GM18511 (cell line): ENCODE measurements around the gene UPK3A.
A peak's percentile ranks its signal among the peaks of the same experiment; 100 is the strongest.
"Not testable (repeated sequence)": the region's sequence is repeated elsewhere in the genome, so short reads cannot be mapped to it uniquely, and the experiment has no call there.

Experiments used
- ATAC-seq: cut with Tn5 transposase; IDR thresholded peaks from one replicate; pipeline ENCODE4 v1.9.1; 2021; ENCODE audit warnings: mild to moderate bottlenecking, moderate library complexity; ENCODE audit not compliant: unreplicated experiment

The UPK3A gene

DNA sequence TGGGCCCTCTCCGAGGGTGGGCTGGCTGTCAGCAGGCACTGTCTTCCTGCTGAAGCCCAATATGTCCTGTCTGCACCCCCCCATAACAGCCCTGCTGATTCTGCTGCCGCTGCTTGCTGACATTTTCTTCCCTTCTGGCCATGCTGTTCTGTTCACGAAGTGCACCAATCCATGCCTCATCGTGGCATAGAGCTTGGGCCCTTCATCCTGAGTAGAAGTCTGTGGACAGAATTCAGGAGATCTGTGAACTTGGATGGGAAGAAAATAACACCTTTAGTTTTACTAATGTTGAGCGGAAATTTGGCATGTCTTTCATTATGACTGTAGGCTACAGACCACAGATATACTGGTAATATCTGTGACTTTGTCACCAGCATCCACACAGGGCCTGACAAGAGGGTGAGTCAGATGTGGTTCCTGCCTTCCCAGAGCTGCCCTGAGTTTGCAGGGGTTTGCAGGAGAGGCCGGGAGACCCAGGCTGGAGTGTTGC lies 29.9 kb upstream of the UPK3A start:
- no peak for ATAC-seq

DNA sequence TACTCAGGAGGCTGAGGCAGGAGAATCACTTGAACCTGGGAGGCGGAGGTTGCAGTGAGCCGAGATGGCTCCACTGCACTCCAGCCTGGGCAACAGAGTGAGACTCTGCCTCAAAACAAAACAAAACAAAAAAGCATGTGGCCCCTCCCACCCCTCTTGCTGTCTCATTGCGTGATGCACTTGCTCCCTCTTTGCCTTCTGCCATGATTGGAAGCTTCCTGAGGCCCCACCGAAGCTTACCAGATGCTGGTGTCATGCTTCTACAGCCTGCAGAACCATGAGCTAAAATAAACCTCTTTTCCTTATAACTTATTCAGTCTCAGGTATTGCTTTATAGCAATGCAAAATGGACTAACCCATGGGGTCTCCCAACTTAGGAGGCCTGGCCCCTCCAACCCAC lies 26.8 kb upstream of the UPK3A start:
- not testable (repeated sequence) for ATAC-seq

DNA sequence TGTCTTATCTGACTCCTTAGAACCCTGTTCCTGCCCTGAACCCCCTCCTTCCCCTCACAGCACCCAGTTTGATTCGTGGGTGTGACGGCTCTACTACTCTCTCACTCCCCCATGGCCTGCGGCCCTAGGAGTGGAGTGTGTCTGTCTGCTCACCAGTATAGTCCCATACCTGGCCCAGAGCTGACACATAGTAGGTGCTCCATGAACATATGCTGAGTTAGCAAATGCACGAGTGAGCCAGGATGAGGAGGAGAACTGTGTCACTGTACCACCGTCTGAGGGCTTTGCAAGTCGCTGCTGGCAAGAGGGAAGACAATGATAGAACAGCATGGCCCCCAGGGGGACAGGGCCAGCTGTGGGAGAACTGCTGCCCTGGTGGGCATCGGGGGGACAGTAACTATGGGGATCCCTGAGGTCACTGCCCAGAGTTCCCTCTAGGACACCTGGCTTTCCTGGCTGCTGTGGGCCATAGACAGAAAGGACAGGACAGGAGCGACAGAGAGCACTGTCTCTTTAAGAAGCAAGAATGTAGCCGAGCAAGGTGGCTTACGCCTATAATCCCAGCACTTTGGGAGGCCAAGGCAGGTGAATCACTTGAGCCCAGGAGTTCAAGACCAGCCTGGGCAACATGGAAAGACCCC lies 24.9 kb upstream of the UPK3A start:
- ATAC-seq, result no peak

DNA sequence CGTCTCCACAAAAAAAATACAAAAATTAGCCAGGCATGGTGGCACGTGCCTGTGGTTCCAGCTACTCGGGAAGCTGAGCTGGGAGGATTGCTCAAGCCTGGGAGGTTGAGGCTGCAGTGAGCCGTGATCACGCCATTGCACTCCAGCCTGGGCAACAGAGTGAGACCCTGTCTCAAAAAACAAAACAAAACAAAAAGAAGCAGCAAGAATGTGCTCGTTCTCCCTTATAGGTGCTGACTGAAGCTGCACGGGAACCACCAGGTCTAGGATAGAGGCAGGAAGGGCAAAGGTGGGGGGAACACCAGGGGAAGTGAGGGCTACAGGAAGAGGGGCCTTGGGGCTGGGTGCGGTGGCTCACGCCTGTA lies 24.4 kb upstream of the UPK3A start:
- ATAC-seq, result not testable (repeated sequence)

GRCh38 chr22:45261407-45262088 lies 23.2 kb upstream of the UPK3A start:
- no peak for ATAC-seq

DNA sequence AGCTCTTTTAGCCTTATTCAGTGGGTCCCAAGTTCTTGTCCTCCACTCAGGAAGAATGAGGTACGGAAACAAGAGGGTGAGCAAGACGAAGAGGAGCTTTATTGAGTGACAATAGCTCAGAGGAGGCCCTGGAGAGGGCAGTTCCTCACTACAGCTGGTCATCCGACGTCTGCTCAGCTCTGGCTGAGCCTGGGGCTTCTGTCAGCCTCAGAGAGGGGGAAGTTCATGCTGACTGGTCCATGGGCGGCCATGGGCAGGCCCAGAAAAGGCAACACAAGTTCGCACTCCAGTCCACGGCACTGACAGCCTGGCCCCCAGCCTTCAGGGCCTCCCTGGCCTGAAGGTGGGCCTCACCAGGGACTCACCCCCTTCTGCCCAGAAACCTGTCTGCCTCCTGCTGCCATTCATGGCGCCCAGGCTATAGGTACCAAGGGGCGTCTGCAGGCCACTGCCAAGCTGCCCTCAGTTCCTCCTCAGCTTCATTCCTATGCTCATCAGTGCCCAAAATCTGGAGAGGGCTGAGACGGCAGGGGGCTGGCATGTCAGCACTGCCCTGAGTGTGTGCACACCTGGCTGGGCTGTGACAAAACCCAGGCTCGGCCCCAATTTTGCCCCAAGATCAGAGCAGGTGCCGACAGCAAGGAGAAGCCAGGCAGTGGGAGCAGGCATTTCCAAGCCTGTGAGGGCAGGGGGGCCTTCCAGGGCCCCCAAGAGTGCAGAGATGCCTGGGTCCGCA lies 22.4 kb upstream of the UPK3A start:
- ATAC-seq, result no peak

DNA sequence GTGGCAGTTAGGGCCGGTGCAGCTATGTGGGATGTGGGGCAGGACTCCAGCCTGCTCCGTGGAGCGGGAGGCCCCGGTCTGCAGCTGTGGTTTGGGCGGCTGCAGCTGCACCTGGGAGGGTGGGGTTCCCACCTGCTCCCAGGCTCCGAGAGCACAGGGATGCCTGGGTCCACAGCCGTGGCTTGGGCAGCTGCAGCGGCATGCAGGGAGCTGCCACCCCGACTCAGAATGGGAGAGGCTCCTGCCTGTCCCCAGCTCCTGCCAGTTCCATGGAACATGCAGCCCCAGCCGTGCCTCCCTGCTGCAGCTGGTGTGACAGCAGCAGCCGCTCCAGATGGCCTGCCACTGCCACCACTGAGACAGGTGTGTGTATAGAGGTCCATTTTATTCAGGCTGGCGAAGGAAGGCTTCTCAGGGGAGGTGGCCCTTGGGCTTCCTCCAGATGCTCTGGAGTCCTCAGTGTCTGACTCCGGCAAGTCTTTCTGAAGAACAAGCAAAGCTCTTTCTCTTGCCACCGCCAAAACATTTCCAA lies 21.8 kb upstream of the UPK3A start:
- ATAC-seq, result peak; percentile 43

DNA sequence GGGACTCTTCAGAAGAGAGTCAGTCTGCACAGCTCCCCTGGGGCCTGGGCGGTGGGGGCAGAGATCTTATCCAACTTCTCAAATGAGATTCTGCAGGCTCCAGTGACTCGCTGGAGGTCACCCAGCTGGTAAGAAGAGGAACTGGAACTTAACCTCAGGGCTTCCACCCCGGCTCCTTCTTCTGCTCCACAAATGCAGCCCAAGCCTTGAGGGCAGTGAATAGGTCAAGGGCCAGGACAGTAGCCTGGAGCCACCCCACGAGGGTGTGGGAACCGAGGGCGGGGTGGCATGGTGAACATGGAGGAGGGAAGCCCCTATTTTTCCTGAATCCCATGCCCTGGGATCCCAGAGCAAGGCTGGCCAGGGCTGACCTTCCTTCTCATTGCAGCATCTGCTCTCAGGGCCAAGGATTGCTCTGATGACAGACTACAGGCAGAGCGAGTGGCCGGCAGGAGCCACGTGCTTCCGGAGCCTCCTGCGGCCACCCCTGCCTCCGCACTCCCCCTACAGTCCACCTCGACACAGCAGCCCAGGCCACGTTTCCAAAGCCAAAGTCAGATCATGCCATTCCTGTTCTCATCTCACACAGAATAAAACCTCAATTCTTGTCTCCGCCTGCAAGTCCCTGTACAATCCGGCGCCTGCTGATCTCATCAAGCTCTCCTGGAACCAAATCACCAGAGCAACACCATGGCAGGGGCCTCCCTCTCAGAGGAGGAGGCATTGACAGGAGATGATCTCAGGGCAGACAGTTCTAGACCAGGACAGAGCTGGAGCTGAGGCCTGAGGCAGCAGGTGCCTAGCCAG lies 21.1 kb upstream of the UPK3A start:
- ATAC-seq, result peak; percentile 85

GRCh38 chr22:45265535-45265934 lies 19.2 kb upstream of the UPK3A start:
- no peak for ATAC-seq

DNA sequence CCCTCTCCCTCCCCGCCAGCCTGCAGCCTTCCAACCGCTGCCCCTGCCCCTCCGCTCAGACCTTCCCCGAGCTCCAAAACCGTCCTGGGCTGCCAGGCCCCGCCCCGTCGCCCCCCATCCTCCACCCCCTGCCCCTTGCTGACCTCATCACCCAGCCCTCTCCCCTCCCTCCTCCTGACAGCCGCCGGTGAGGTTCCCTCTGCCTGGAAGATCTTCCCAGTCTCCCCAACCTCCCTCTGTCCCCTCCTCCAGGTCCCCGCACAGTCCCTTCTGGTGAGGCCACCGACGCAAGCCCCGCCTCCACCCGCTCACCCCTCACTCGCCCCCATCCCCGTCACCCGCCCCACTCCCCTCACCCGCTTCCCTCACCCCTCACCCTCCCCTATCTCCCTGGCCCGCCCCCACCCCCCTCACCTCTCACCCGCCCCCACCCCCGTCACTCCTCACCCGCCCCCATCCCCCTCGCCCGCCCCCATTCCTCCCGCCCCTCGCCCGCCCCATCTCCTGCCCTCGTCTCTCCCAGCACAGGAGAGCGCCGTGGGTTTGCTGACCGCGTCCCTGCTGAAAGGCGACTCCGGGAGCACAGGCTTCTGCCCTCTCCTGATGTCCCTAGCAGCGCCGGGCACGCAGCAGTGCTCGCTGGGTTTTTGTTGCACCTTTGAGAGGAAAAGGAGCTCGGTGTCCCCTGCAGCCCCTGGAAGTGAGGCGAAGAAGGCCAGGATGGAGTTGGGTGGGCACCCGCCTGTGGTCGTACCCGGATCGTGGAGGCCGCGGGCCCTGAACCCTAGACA lies 16.4 kb upstream of the UPK3A start:
- ATAC-seq, result no peak

- ATAC-seq, result no peak
These were observed 15.5 kb upstream of the UPK3A start for GRCh38 chr22:45268958-45269844.

- no peak for ATAC-seq
These were observed 14.4 kb upstream of the UPK3A start for GRCh38 chr22:45270095-45271020.

DNA sequence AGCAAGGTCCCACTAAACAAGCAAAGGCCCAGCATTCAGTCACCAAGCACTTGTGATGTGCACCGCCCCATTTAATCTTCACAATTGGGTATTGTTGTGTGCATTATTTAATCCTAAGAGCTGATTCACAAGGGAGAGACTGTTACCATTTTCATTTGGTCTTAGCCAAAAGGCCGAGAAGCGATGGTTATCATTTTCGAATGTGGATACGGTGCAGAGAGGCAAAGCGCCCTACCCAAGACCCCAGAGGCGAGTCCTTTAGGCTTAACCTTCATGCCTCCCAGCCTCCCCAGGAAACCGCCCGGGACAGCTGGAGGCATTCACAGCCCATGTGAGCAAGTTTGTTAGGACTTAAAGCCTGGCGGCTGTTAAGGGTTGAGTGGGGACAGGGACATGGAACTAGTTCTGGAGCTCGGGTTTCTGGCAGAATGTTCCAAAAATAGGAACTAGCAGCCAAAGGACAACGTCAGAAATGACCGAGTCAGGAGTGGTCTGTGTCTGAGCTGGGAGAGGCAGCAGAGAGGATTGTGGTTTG lies 13.0 kb upstream of the UPK3A start:
- no peak for ATAC-seq

DNA sequence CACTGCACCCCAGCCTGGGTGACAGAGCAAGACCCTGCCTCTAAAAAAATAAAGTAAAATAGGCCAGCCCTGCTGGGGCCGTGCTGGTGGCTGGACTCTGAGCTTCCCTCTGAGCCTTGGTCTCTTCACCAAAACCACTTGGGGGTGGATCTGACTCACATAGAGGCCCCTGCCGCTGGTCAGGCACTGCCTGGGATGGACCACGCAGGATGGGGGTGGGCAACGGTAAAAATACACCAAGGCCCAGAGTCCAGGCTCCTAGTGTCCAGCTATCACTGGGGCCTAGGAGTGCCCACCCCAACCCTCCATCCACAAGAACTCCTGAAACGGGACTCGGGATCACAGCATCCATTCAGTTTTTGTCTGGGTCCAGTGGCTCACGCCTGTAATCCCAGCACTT lies 12.3 kb upstream of the UPK3A start:
- no peak for ATAC-seq

DNA sequence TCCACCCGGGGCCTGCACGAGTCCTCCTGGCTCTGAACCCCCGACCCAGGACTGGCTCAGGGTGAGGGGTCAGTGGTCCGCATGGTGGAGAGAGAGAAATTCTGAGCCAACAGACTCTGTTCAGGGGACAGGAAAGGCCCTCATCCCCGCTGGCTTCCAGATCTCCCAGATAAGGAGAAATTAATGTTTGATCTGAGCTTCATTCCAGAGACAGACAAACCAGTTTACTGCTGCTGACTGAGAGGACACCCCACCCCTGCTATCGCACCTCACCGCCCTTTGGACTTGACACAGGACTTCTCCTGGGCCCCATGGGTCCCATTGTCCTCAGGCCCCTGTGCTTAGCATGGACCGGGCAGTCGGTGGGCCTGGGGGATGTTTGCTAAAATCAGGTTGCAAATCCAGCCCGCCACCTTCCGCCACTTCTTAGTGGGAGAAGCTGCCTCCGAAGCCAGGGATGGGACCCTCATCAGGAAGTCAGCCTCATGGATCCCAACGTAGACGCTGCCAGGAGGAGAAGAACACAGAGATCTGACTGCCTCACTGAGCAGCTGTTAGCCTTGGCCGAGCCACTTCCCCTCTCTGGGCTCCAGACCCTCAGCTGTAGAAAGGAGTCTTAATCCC lies 11.2 kb upstream of the UPK3A start:
- no peak for ATAC-seq

DNA sequence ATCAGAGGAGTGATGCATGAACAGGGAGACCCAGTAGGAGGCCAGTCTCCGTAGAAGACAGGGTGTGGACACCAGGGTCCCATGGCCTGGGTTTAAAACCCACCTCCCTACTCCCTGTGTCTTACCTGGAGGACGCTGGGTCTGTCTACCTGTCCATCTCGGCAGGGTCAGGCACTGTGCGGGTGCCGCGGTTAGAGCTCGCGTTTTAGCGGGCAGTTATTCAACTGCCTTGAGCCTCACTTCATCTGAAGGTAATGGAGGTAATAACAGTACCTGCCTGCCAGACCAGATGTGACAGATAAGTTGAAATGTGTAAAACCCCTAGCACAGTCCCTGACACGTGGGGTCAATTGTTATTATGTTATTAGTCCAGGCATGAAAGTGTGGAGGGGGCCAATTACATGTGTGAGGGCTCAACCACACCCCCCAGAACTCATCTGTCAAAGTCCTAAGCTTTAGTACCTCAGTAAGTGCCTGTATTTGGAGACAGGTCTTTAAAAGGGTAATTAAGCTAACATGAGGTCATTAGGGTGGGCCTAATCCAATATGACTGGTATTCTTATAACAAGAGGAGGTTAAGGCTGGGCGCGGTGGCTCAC lies 8.1 kb upstream of the UPK3A start:
- no peak for ATAC-seq

DNA sequence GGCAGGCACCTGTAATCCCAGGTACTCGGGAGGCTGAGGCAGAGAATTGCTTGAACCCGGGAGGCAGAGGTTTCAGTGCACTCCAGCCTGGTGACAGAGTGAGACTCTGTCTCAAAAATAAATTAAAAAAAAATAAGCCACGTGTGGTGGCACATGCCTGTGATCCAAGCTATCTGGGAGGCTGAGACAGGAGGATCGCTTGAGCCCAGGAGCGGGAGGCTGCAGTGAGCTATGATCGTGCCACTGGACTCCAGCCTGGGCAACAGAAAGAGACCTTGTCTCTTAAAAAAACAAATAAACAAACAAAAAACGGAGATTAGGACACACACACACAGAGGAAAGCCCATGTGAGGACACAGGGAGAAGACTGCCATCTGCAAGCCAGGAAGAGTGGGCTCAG lies 7.0 kb upstream of the UPK3A start:
- ATAC-seq, result not testable (repeated sequence)
